Sigmoid colon (tissue), 7 donors: Measurements from ENCODE around the gene DMBT1. TPM values are rescaled to one million over a fixed set of nuclear protein-coding genes. Genes with fewer than 3 reads are reported as not detected.

Source experiments
- DNase-seq: peaks from one replicate; pipeline ENCODE4 v3.0.0-alpha.2; 2019
- H3K27ac ChIP-seq, 4 donors: fragments of 200-600 bp; sonication (generic); one replicate each; pipeline ENCODE4 v1.5.1; 2016 to 2019; ENCODE audit warnings: mild to moderate bottlenecking in 1 of 4
- H3K27me3 ChIP-seq, 3 donors: fragments of 200-600 bp; sonication (generic); one replicate each; pipeline ENCODE4 v1.5.1; 2019; ENCODE audit warnings: mild to moderate bottlenecking in 1 of 3
- H3K36me3 ChIP-seq, 4 donors: fragments of 200-600 bp; sonication (generic); one replicate each; pipeline ENCODE4 v1.5.1; 2016 to 2019
- H3K4me1 ChIP-seq, 4 donors: fragments of 200-600 bp; sonication (generic); one replicate each; pipeline ENCODE4 v1.5.1; 2017 to 2019
- H3K4me3 ChIP-seq, 4 donors: fragments of 200-600 bp; sonication (generic); one replicate each; pipeline ENCODE4 v1.5.1; 2017 to 2019; ENCODE audit warnings: mild to moderate bottlenecking in 2 of 4, moderate library complexity in 1 of 4
- H3K9me3 ChIP-seq, 4 donors: fragments of 200-600 bp in 3 of 4; sonication (generic) in 3 of 4; one replicate each; pipeline versions ENCODE4 v1.5.1 to v1.6.1; 2013 to 2019
- CTCF ChIP-seq, 4 experiments: fragments of 450-650 bp in 3 of 4; fragments of 200-600 bp in 1 of 4; IDR thresholded peaks; one replicate each; pipeline ENCODE4 v1.5.1; 2016 to 2019; ENCODE audit warnings: antibody characterized with exemption in 4 of 4, mild to moderate bottlenecking in 3 of 4, moderate library complexity in 2 of 4
- EP300 ChIP-seq, 4 donors: sonication (generic); formaldehyde crosslinking; IDR thresholded peaks; one replicate each; pipeline ENCODE4 v1.6.1; 2017; ENCODE audit warnings: antibody characterized with exemption in 4 of 4
- POLR2A ChIP-seq, 2 donors: fragments of 450-650 bp; IDR thresholded peaks; one replicate each; pipeline ENCODE4 v1.6.1; 2016; ENCODE audit warnings: antibody characterized with exemption in 2 of 2, mild to moderate bottlenecking in 2 of 2, moderate library complexity in 2 of 2
- POLR2AphosphoS5 ChIP-seq, 4 donors: sonication (generic); formaldehyde crosslinking; IDR thresholded peaks; one replicate each; pipeline ENCODE4 v1.6.1; 2017; ENCODE audit warnings: antibody characterized with exemption in 4 of 4
- WGBS, 2 donors: extraction: QIAGEN DNeasy Blood & Tissue Kit; methylation state at CpG; one replicate each; pipeline ENCODE4 v1.1.7; 2013; 5-methylcytosine and 5-hydroxymethylcytosine counted together
- intact Hi-C: fragments of 100-400 bp; cut with DNase I; formaldehyde crosslinking; loops from one replicate; pipeline ENCODE4 v1.15.1; 2023
- polyA plus RNA-seq, 3 donors: library from polyadenylated mRNA; stranded (reverse); fragments of 200-250 nt; gene quantifications; one replicate each; pipeline ENCODE4 v1.2.3, GENCODE V29; 2013
- total RNA-seq, 4 donors: library from RNA; depleted of rRNA; stranded (reverse); fragments of >200 nt; gene quantifications; one replicate each; pipeline ENCODE4 v1.1.0, GENCODE V29; 2016
- donor health status: healthy with polysubstance abuse.
- donor health status: Bipolar disorder and iron deficiency.
- donor health status: healthy.

DMBT1 gene
- total and polyA plus RNA-seq, 7 donors, result under 0.01 to 677 (median 1.2) TPM; not detected in 2

- no peak overlapping the region for H3K4me3 ChIP-seq
- no peaks in the 10 kb centered on the region for H3K27me3 ChIP-seq
- 76 to 82% methylated on average over 7 of the region's 7 CpGs for WGBS, 2 donors
- no peaks in the 10 kb centered on the region for H3K9me3 ChIP-seq
- TF ChIP-seq EP300 (IDR thresholded peaks at IDR 0.05), result no peak
- TF ChIP-seq POLR2AphosphoS5 (IDR thresholded peaks at IDR 0.05), result no peak
- TF ChIP-seq POLR2A (IDR thresholded peaks at IDR 0.05), result no peak
- no peak for TF ChIP-seq CTCF (IDR thresholded peaks at IDR 0.05)
- DNase-seq, result peak; percentile 25
- intact Hi-C loops, result no loop called here
- H3K4me1 ChIP-seq, result peaks cover 0 to 27% (median 10%) of the 10 kb centered on the region in 4 donors
- no peaks in the 10 kb centered on the region for H3K36me3 ChIP-seq
- H3K27ac ChIP-seq, result no peak overlapping the region
These were observed 99.1 kb downstream of the DMBT1 start for GRCh38 chr10:122659651-122660050.

DNA sequence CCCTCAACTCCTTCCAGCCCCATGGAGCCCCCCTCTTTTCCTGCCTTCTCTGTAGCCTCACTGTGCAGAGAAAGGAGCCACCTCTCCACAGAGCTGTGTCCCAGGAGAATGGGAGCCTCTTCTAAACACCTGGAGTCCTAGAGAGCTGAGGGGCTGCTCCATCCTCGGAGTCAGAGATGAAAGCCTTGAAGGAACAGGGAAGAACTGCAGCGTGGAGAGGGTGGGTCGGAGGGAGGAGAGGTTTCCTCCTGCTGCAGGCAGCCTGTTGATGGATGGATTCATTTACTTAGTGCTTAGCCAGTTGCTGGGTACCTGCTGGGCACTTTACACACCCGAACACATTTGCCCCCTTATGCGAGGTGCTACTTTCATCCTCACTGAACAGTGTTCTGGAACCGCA lies 100.1 kb downstream of the DMBT1 start:
- H3K9me3 ChIP-seq, result no peaks in the 10 kb centered on the region
- 83% methylated on average over 6 of the region's 6 CpGs for WGBS, 2 donors
- H3K36me3 ChIP-seq, result no peaks in the 10 kb centered on the region
- intact Hi-C loops, result no loop called here
- H3K27me3 ChIP-seq, result no peaks in the 10 kb centered on the region
- no peak overlapping the region for H3K4me3 ChIP-seq
- no peak for TF ChIP-seq CTCF (IDR thresholded peaks at IDR 0.05)
- TF ChIP-seq EP300 (IDR thresholded peaks at IDR 0.05), result no peak
- no peak for TF ChIP-seq POLR2A (IDR thresholded peaks at IDR 0.05)
- no peak for TF ChIP-seq POLR2AphosphoS5 (IDR thresholded peaks at IDR 0.05)
- peak; percentile 29 for DNase-seq
- H3K27ac ChIP-seq, result no peak overlapping the region
- peaks cover 0 to 24% (median 10%) of the 10 kb centered on the region in 4 donors for H3K4me1 ChIP-seq

DNA sequence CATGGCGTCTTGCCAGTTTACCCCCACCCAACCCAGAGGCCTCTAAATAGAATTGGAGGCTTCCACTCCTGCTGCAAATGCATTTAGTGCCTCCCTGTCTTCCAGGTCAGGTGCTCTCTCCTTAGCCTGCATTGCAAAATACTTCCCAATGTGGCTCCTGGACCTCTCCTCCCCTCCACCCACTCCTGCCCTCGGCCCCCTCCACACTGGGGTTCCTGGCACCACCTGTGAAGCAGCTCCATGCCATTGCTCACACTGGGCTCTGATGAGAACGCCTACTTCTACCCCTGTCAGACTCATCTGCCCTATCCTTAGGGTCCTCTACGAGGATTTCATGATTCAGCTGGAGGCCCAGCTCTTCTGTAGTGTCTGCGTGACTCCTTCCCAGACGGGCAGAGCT lies 101.7 kb downstream of the DMBT1 start:
- TF ChIP-seq EP300 (IDR thresholded peaks at IDR 0.05), result no peak
- 72 to 76% methylated on average over 6 of the region's 6 CpGs for WGBS, 2 donors
- H3K27ac ChIP-seq, result no peak overlapping the region
- H3K36me3 ChIP-seq, result no peaks in the 10 kb centered on the region
- no peak for DNase-seq
- no peaks in the 10 kb centered on the region for H3K9me3 ChIP-seq
- no peak overlapping the region for H3K4me3 ChIP-seq
- intact Hi-C loops, result no loop called here
- peaks cover 0 to 9% (median 0%) of the 10 kb centered on the region in 4 donors for H3K4me1 ChIP-seq
- H3K27me3 ChIP-seq, result no peaks in the 10 kb centered on the region

- 78 to 90% methylated on average over 5 of the region's 5 CpGs for WGBS, 2 donors
- Histone ChIP-seq H3K27ac (no peak overlapping the region), H3K9me3 (no peaks in the 10 kb centered on the region), H3K4me3 (no peak overlapping the region), H3K4me1 (no peaks in the 10 kb centered on the region), H3K36me3 (no peaks in the 10 kb centered on the region), H3K27me3 (no peaks in the 10 kb centered on the region)
- no peak for TF ChIP-seq POLR2AphosphoS5 (IDR thresholded peaks at IDR 0.05)
- TF ChIP-seq EP300 (IDR thresholded peaks at IDR 0.05), result no peak
- TF ChIP-seq POLR2A (IDR thresholded peaks at IDR 0.05), result no peak
- TF ChIP-seq CTCF (IDR thresholded peaks at IDR 0.05), result no peak
- DNase-seq, result no peak
- intact Hi-C loops, result no loop called here
These were observed 103.1 kb downstream of the DMBT1 start for GRCh38 chr10:122663516-122664130.

- no peaks in the 10 kb centered on the region for H3K4me1 ChIP-seq
- H3K27ac ChIP-seq, result no peak overlapping the region
- H3K36me3 ChIP-seq, result no peaks in the 10 kb centered on the region
- no peak for DNase-seq
- intact Hi-C loops, result no loop called here
- TF ChIP-seq POLR2AphosphoS5 (IDR thresholded peaks at IDR 0.05), result no peak
- TF ChIP-seq CTCF (IDR thresholded peaks at IDR 0.05), result no peak
- no peak for TF ChIP-seq EP300 (IDR thresholded peaks at IDR 0.05)
- no peak for TF ChIP-seq POLR2A (IDR thresholded peaks at IDR 0.05)
- H3K9me3 ChIP-seq, result no peaks in the 10 kb centered on the region
- no peak overlapping the region for H3K4me3 ChIP-seq
- no peaks in the 10 kb centered on the region for H3K27me3 ChIP-seq
- 79 to 84% methylated on average over 8 of the region's 8 CpGs for WGBS, 2 donors
These were observed 103.9 kb downstream of the DMBT1 start for GRCh38 chr10:122664501-122664900.
